PFSK-1 (cell line): ENCODE measurements around the gene CHST15.

Source experiments
- POLR2AphosphoS5 ChIP-seq: IDR thresholded peaks from 2 replicates; pipeline ENCODE4 v1.6.1; 2012; ENCODE audit warnings: low read depth, mild to moderate bottlenecking, control low read depth, low read length, moderate library complexity
- REST ChIP-seq, 2 experiments: IDR thresholded peaks; 2 replicates each; pipeline versions ENCODE4 v1.6.1 to v1.8.0; 2011 to 2012; ENCODE audit warnings: low read depth in 2 of 2, low read length in 2 of 2, control low read depth in 1 of 2, inconsistent platforms in 1 of 2, mild to moderate bottlenecking in 1 of 2, moderate library complexity in 1 of 2; ENCODE audit not compliant: insufficient read depth in 1 of 2

GRCh38 chr10:124076148-124076733, 17.2 kb downstream of the CHST15 start:
- no peak for TF ChIP-seq REST (IDR thresholded peaks at IDR 0.05; ENCODE audit: insufficient read depth in 1 of 2, low read depth in 2 of 2, low read length in 2 of 2)
- no peak for TF ChIP-seq POLR2AphosphoS5
